M059J (cell line): ENCODE results near the gene C21orf58. TPM values are rescaled to one million over a fixed set of nuclear protein-coding genes. Genes with fewer than 3 reads are reported as not detected.
"Not testable (repeated sequence)": the region's sequence is repeated elsewhere in the genome, so short reads cannot be mapped to it uniquely, and the experiment has no call there.

Source experiments
- DNase-seq: peaks from one replicate; pipeline ENCODE4 v3.0.0-alpha.2; 2012; ENCODE audit warnings: low read depth
- total RNA-seq: library from RNA; depleted of rRNA; stranded (reverse); fragments of >200 nt; shearing (Covaris generic); gene quantifications from 2 replicates; pipeline ENCODE4 v1.2.3, GENCODE V29; 2014; rRNA removed

The C21orf58 gene
- 11.2 and 16.2 TPM in 2 replicates for total RNA-seq

DNA sequence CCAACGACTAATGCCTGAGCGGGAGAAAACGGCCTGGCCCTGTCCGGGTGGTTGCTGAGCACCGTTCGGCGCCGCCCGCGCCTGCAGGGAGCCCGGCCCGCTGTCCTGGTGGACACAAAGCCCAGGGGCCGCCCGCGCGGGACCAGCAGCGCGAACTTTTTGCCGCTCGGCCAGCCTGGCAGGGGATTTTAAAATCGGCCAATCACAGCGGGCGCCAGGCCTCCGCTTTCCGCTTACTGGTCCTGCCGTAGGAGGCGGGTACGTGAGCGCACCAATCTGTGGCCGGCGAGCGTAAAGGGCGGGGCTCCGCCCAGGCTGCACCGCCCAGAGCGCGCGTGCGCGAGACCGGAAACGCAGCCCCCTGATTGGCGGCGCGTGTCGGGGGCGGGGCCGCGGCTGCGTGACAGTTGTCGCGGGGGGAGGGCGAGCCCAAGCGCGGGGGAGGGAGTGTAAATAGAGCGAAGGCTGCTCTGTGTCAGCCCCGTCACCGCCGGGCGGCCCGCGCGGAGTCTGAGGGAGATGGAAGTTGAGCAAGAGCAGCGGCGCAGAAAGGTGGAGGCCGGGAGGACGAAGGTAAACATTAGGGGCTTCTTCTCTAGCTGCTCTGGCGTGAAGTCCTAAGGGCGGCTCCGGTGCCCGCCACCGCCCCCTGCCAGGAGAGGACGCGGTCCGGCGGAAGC is at the start of gene C21orf58, which contains the start of gene PCNT:
C21orf58 (minus strand) TSS at position 161 of the 680 bp plus-strand sequence. CDS start 1,132 bp downstream, outside the sequence.
PCNT (plus strand) TSS at position 447 of the 680 bp plus-strand sequence; CDS start at position 520, 73 bp downstream.
- DNase-seq: peak; percentile 98

DNA sequence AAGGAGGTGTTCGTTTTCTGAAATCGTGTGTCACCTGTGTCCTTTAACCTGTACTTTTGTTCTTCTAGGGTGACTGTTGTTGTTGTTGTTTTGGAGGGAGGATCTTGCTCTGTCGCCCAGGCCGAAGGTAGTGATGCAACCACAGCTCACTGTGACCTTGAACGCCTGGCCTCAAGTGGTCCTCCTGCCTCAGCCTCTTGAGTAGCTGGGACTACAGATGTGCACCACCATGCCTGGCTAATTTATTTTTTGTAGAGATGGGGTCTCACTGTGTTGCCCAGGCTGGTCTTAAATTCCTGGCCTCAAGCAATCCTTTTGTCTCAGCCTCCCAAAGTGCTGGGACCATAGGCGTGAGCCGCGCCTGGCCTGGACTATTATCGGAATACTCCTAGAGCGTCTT is 49.3 kb upstream of the C21orf58 start:
- DNase-seq: not testable (repeated sequence)

DNA sequence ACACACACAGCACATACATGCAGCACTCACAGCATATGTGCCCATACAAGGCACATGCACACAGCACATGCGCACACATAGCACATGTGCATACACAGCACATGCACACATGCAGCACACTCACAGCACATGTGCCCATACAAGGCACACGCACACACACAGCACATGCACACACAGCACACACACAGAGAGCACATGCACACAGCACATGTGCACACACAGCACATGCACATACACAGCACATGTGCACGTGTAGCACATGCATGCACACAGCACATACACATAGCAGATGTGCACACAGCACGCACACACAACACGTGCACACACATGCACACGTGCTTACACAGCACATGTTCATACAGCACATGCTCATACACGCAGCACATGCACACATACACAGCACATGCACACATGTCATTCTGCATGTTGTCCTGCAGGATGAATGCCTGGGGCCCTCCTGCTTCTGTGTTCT is 48.4 kb upstream of the C21orf58 start:
- DNase-seq: no peak

DNA sequence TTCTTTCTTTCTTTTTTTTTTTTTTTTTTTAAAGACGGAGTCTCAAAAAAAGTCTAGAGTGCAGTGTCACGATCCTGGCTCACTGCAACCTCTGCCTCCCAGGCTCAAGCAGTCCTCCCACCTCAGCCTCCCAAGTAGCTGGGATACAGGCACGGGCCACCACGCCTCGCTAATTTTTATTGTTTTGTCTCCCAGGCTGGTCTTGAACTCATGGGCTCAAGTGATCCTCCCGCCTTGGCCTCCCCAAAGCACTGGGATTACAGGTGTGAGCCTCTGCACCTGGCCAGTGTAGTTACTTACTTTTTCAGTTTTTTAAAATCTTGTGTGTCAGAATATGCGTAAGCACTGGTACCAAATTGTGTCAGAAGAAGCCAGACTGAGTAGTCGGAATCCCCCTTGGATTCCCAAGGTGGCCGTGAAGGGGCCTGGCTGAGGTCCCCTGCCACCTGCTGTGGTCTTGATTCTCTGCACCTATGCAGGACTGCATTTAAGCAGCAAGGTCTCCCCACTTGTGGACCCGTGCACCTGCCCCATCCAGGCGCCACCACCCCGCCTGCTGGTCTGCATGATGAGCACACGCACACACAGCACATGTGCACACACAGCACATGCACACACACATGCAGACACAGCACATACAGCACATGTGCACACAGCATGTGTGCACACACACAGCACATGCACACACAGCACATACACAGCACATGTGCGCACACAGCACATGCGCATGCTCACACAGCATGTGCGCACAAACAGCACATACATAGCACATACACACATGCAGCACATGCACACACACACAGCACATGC is 47.7 kb upstream of the C21orf58 start:
- no peak for DNase-seq

GRCh38 chr21:46369520-46370235 is 46.0 kb upstream of the C21orf58 start:
- no peak for DNase-seq

GRCh38 chr21:46368533-46369285 is 45.0 kb upstream of the C21orf58 start:
- DNase-seq: no peak

DNA sequence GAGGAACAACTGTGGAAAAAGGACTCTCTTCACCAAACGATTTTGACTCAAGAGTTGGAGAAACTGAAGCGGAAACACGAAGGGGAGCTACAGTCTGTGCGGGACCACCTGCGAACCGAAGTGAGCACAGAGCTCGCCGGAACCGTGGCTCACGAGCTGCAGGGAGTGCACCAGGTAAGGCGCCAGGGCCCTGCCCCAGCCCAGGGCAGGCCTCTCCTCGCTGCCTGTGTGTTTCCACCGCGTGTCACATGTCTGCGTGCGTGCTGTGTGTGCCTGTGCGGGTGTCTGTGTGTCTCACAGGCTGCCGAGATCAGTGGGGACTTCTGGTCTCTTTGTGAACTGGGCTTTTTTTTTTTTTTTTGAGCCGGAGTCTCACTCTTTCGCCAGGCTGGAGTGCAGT is 43.3 kb upstream of the C21orf58 start:
- DNase-seq: no peak

DNA sequence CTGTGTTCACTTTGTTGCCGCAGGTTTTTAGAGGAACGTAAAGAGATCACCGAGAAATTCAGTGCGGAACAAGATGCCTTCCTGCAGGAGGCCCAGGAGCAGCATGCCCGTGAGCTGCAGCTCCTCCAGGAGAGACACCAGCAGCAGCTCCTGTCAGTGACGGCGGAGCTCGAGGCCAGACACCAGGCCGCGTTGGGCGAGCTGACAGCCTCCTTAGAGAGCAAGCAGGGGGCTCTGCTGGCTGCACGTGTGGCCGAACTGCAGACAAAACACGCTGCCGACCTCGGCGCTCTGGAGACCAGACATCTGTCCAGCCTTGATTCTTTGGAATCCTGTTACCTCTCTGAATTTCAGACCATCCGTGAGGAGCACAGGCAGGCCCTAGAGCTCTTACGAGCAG is 42.9 kb upstream of the C21orf58 start:
- DNase-seq: no peak

- DNase-seq: no peak
These were observed 42.4 kb upstream of the C21orf58 start for GRCh38 chr21:46366091-46366490.

DNA sequence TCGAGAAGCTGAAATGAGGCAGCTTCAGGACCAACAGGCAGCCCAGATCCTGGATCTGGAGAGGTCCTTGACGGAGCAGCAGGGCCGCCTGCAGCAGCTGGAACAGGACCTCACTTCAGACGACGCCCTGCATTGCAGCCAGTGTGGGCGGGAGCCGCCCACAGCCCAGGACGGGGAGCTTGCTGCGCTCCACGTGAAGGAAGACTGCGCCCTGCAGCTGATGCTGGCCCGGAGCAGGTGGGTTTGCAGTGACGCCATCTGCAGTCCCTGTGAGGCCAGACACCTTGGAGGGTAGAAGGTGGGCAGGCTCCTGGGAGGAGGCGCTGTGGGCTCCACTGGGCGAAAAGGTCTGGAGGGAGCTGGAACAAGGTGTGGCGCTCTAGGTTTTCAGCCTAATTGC is 40.0 kb upstream of the C21orf58 start:
- DNase-seq: no peak

DNA sequence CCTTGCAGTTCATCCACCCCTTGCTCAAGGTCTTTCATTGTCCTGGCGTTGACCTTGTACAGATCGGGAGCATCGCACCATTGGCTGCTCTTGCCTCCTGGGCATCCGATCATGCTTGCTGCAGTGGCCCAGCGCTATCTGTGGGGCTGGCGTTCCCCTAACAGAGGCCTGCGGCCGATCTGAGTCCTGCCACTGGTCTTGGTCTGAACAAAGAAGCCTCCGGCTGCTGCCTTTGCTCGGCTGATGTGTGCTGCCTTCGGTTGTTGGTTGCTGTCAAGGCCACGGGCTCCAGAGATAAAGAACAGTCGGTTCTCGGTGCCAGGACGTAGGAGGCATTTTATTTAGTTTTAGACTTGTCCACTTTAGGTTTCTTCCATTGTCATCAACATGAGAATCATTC is 39.3 kb upstream of the C21orf58 start:
- no peak for DNase-seq

GRCh38 chr21:46361935-46362334 is 38.3 kb upstream of the C21orf58 start:
- DNase-seq: no peak

DNA sequence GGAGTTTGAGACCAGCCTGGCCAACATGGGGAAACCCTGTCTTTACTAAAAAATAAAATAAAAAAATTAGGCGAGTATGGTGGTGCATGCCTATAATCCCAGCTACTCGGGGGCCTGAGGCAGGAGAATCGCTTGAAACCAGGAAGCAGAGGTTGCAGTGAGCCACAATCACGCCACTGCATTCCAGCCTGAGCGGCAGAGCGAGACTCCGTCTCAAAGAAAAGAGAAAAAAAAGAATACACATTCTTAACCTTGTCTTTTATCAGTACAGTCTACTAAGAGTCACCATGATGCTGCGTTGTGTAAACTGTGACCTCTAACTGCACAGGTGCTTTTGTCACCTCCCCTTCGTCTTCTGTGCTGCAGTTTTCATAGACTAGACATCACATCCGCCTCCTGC is 37.5 kb upstream of the C21orf58 start:
- DNase-seq: no peak

DNA sequence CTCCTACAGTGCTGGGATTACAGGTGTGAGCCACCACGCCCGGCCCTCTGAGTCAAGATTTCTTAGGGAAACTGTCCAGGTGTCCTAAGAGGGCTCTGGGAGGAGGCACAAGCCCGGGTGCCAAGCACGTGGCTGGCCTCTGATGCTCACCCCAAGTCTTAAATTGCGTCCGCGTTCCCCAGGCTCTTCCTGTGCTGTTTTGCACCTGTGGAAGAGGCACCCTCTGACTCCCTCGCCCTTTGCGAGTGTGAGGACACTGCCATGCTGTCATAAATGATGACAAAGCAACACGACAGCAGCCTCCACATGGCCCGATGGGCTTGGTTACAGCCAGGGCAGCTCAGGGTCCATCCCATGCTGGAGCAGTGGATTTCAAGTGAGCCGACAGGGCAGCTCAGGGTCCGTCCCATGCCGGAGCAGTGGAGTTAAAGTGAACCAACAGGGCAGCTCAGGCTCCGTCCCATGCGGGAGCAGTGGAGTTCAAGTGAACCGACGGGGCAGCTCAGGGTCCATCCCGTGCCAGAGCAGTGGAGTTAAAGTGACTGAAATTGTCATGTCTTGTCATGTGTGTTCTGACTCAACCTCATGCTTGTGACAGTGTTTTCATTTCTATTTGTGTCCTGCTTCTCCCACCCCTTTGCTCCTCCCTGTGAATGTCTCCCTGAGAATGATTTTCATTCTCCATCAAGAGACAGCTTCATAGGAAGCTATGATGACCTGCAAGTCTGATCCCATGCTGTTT is 34.2 kb upstream of the C21orf58 start:
- no peak for DNase-seq

DNA sequence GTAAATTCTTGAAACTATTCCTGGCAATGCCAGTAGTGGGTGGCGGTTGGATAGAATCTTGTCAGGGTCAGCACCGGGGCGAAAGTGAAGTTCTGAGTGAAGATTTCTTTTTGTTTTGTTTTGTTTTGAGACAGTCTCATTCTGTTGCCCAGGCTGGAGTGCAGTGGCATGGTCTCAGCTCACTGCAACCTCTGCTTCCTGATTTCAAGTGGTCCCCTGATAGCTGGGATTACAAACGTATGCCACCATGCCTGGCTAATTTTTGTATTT is 33.6 kb upstream of the C21orf58 start:
- no peak for DNase-seq

GRCh38 chr21:46356494-46357334 is 33.0 kb upstream of the C21orf58 start:
- no peak for DNase-seq

GRCh38 chr21:46356005-46356338 is 32.3 kb upstream of the C21orf58 start:
- DNase-seq: no peak

DNA sequence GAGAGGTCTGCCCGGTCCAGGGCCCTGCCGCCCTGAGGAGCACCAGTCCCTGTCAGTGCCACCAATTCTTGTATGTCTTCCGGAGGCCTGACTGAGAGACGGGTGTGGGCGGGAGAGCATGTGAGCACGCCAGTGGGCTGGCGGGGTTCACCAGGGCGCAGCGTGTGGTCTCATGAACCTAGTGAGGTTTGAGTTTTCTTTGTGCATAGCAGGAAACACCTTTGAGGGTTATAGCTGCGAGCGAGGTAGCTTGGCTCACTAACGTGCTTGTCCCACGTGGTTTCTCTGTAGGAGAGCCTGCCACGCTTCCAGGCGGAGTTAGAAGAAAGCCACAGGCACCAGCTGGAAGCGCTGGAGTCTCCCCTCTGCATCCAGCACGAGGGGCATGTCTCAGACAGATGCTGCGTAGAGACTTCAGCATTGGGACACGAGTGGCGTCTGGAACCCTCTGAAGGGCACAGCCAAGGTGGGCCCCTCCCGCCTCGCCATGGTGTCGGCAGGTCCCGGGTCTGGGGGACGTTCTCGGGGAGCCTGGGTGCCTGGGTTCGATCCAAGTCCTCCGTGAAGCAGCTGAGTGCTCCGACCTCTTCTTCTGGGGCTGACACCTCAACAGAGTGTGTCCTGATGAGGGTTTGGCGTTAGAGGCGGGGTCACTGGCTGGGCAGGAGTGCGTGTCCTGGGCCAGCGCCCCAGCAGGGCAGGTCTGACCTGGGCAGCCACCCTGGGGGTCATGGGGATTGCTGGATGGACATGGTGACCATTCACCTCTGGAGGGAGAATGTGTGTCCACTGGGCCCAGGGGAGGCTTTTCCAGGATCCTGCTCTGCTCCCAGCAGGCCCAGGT is 31.7 kb upstream of the C21orf58 start:
- DNase-seq: no peak

- DNase-seq: no peak
These were observed 30.8 kb upstream of the C21orf58 start for GRCh38 chr21:46354518-46354917.
